ENCODE data around the gene UFM1.

GRCh38 chr13:38366954-38367645, 17.4 kb downstream of the UFM1 start:
- no peak for TF ChIP-seq CTCF (IDR thresholded peaks at IDR 0.05)
- TF ChIP-seq POLR2A (IDR thresholded peaks at IDR 0.05), result no peak

Data from esophagus squamous epithelium (tissue), 4 donors.